ENCODE data around the gene ALDH6A1. TPM values are rescaled to one million over a fixed set of nuclear protein-coding genes. Genes with fewer than 3 reads are reported as not detected.
A peak's percentile ranks its signal among the peaks of the same experiment; 100 is the strongest.

The ALDH6A1 gene
- total RNA-seq, 2 donors from 2014 or later, result 17.1 to 20.1 TPM

DNA sequence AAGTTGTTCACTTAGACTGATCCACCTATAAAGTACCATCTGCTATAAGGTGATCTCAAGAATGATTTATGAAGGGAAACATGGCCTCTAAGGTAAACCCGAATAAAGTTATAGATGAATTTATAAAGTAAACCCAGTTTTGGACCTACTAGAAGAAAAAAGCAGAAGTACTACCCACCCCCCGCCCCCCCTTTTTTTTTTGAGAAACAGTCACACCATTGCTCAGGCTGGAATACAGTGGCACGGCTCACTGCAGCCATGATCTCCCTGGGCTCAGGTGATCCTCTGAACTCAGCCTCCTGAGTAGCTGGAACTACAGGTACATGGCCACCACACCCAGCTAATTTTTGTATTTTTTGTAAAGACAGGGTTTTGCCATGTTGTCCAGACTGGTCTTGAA, 69.1 kb downstream of the ALDH6A1 start:
- no peaks in the 10 kb centered on the region for H3K9me3 ChIP-seq
- ATAC-seq, result no peak
- DNase-seq, result no peak
- H3K4me1 ChIP-seq, result peaks cover 14% of the 10 kb centered on the region
- 75 to 88% methylated on average over 3 of the region's 3 CpGs for WGBS, 2 donors
- no peak for TF ChIP-seq POLR2A (IDR thresholded peaks at IDR 0.05)
- TF ChIP-seq, protein P1, sequence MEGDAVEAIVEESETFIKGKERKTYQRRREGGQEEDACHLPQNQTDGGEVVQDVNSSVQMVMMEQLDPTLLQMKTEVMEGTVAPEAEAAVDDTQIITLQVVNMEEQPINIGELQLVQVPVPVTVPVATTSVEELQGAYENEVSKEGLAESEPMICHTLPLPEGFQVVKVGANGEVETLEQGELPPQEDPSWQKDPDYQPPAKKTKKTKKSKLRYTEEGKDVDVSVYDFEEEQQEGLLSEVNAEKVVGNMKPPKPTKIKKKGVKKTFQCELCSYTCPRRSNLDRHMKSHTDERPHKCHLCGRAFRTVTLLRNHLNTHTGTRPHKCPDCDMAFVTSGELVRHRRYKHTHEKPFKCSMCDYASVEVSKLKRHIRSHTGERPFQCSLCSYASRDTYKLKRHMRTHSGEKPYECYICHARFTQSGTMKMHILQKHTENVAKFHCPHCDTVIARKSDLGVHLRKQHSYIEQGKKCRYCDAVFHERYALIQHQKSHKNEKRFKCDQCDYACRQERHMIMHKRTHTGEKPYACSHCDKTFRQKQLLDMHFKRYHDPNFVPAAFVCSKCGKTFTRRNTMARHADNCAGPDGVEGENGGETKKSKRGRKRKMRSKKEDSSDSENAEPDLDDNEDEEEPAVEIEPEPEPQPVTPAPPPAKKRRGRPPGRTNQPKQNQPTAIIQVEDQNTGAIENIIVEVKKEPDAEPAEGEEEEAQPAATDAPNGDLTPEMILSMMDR (IDR thresholded peaks at IDR 0.05), result no peak
- H3K36me3 ChIP-seq (replicated peaks in 1 of 2; ENCODE audit: insufficient read depth in 1 of 2, low read depth in 2 of 2), result no peaks in the 10 kb centered on the region
- no peak overlapping the region for H3K27ac ChIP-seq
- intact Hi-C loops (cut with DNase I), result no loop called here
- H3K4me3 ChIP-seq, result no peak overlapping the region
- no peaks in the 10 kb centered on the region for H3K27me3 ChIP-seq

GRCh38 chr14:74014299-74014698, 70.0 kb downstream of the ALDH6A1 start:
- DNase-seq, result peak in 2 of 4 donors; percentile 25 to 27
- intact Hi-C loops (cut with DNase I), result no loop called here

GRCh38 chr14:74008843-74009499, 75.3 kb downstream of the ALDH6A1 start:
- no peaks in the 10 kb centered on the region for H3K4me1 ChIP-seq
- H3K36me3 ChIP-seq (replicated peaks in 1 of 2; ENCODE audit: insufficient read depth in 1 of 2, low read depth in 2 of 2), result no peaks in the 10 kb centered on the region
- TF ChIP-seq, protein P1 (IDR thresholded peaks at IDR 0.05), result no peak
- no peak for TF ChIP-seq POLR2A (IDR thresholded peaks at IDR 0.05)
- intact Hi-C loops (cut with DNase I), result no loop called here
- no peaks in the 10 kb centered on the region for H3K27me3 ChIP-seq
- no peaks in the 10 kb centered on the region for H3K9me3 ChIP-seq
- WGBS, 2 donors, result 72 to 77% methylated on average over 2 of the region's 2 CpGs
- DNase-seq (no peak), ATAC-seq (no peak)
- H3K4me3 ChIP-seq, result no peak overlapping the region
- H3K27ac ChIP-seq, result no peak overlapping the region

More at GRCh38 chr14:74014299-74014698, 70.0 kb downstream of the ALDH6A1 start:
- no peaks in the 10 kb centered on the region for H3K36me3 ChIP-seq (replicated peaks in 1 of 2; ENCODE audit: insufficient read depth in 1 of 2, low read depth in 2 of 2)
- H3K27me3 ChIP-seq, result no peaks in the 10 kb centered on the region
- no peaks in the 10 kb centered on the region for H3K9me3 ChIP-seq
- TF ChIP-seq, protein P1 (IDR thresholded peaks at IDR 0.05), result no peak
- ATAC-seq, result no peak
- WGBS, 2 donors, result 22 to 36% methylated on average over 1 of the region's 1 CpG
- H3K4me1 ChIP-seq, result peaks cover 6% of the 10 kb centered on the region
- no peak overlapping the region for H3K27ac ChIP-seq
- H3K4me3 ChIP-seq, result no peak overlapping the region

Other genes starting within 250 kb of the ALDH6A1 start
- gene PTGR2, start 232.6 kb downstream of the ALDH6A1 start, total RNA-seq, result 1 to 10 TPM in 1 of 2 donors, under 1 TPM in 1; 0.99 to 8.6 TPM
- gene ZNF410, start 197.6 kb downstream of the ALDH6A1 start, total RNA-seq, result 10 to 100 TPM; 18.8 to 25.9 TPM
- 1 to 10 TPM; 1.0 to 1.6 TPM for gene FAM161B, start 134.4 kb downstream of the ALDH6A1 start, total RNA-seq
- gene COQ6, start 134.2 kb downstream of the ALDH6A1 start, total RNA-seq, result 10 to 100 TPM in 1 of 2 donors, 1 to 10 TPM in 1; 9.6 to 29.3 TPM
- 10 to 100 TPM in 1 of 2 donors, 1 to 10 TPM in 1; 4.4 to 15.5 TPM for gene ENTPD5, start 65.2 kb downstream of the ALDH6A1 start, total RNA-seq
- gene BBOF1, start 65.1 kb downstream of the ALDH6A1 start, total RNA-seq, result 1 to 10 TPM; 1.6 to 2.9 TPM
- 1 to 10 TPM; 3.9 to 4.6 TPM for gene LIN52, start 503 bp upstream of the ALDH6A1 start, total RNA-seq
- not detected for gene VSX2, start 155.0 kb upstream of the ALDH6A1 start, total RNA-seq
- 10 to 100 TPM; 29.8 to 51.7 TPM for gene ABCD4, start 218.5 kb upstream of the ALDH6A1 start, total RNA-seq